ENCODE measurements around the gene PKNOX2.

PKNOX2 gene

GRCh38 chr11:125154378-125155099 lies 10.0 kb upstream of the PKNOX2 start:
- H3K9me3 ChIP-seq (ENCODE audit: control insufficient read depth, insufficient read depth, low read length): no peaks in the 10 kb centered on the region
- H3K4me3 ChIP-seq (ENCODE audit: low read length): no peak overlapping the region
- DNase-seq (ENCODE audit: low read depth, low spot score): no peak
- H3K27me3 ChIP-seq (ENCODE audit: control insufficient read depth, insufficient read depth, low read length): no peaks in the 10 kb centered on the region
- no peak overlapping the region for H3K27ac ChIP-seq (ENCODE audit: low read length)
- no peaks in the 10 kb centered on the region for H3K36me3 ChIP-seq (ENCODE audit: control insufficient read depth, insufficient read depth, low read length)
- no peaks in the 10 kb centered on the region for H3K4me1 ChIP-seq (ENCODE audit: control insufficient read depth, insufficient read depth, low read length)
- no CpG with 5 or more reads among the region's 7 CpGs for WGBS (ENCODE audit: insufficient coverage, insufficient read length)

- no peak overlapping the region for H3K27ac ChIP-seq (ENCODE audit: low read length)
- no peaks in the 10 kb centered on the region for H3K4me1 ChIP-seq (ENCODE audit: control insufficient read depth, insufficient read depth, low read length)
- H3K4me3 ChIP-seq (ENCODE audit: low read length): no peak overlapping the region
- no peaks in the 10 kb centered on the region for H3K27me3 ChIP-seq (ENCODE audit: control insufficient read depth, insufficient read depth, low read length)
- WGBS (ENCODE audit: insufficient coverage, insufficient read length): no CpG with 5 or more reads among the region's 6 CpGs
- H3K9me3 ChIP-seq (ENCODE audit: control insufficient read depth, insufficient read depth, low read length): no peaks in the 10 kb centered on the region
- no peak for DNase-seq (ENCODE audit: low read depth, low spot score)
- no peaks in the 10 kb centered on the region for H3K36me3 ChIP-seq (ENCODE audit: control insufficient read depth, insufficient read depth, low read length)
Observed at GRCh38 chr11:125155100-125155444, 9.5 kb upstream of the PKNOX2 start.

- H3K4me3 ChIP-seq (ENCODE audit: low read length): no peak overlapping the region
- no peak for DNase-seq (ENCODE audit: low read depth, low spot score)
- no peaks in the 10 kb centered on the region for H3K27me3 ChIP-seq (ENCODE audit: control insufficient read depth, insufficient read depth, low read length)
- no CpG with 5 or more reads among the region's 4 CpGs for WGBS (ENCODE audit: insufficient coverage, insufficient read length)
- no peaks in the 10 kb centered on the region for H3K4me1 ChIP-seq (ENCODE audit: control insufficient read depth, insufficient read depth, low read length)
- H3K36me3 ChIP-seq (ENCODE audit: control insufficient read depth, insufficient read depth, low read length): no peaks in the 10 kb centered on the region
- no peak overlapping the region for H3K27ac ChIP-seq (ENCODE audit: low read length)
- H3K9me3 ChIP-seq (ENCODE audit: control insufficient read depth, insufficient read depth, low read length): no peaks in the 10 kb centered on the region
Observed at GRCh38 chr11:125155767-125156166, 8.8 kb upstream of the PKNOX2 start.

GRCh38 chr11:125156346-125157117 lies 8.0 kb upstream of the PKNOX2 start:
- no peaks in the 10 kb centered on the region for H3K36me3 ChIP-seq (ENCODE audit: control insufficient read depth, insufficient read depth, low read length)
- no CpG with 5 or more reads among the region's 8 CpGs for WGBS (ENCODE audit: insufficient coverage, insufficient read length)
- H3K27me3 ChIP-seq (ENCODE audit: control insufficient read depth, insufficient read depth, low read length): no peaks in the 10 kb centered on the region
- H3K4me1 ChIP-seq (ENCODE audit: control insufficient read depth, insufficient read depth, low read length): no peaks in the 10 kb centered on the region
- no peaks in the 10 kb centered on the region for H3K9me3 ChIP-seq (ENCODE audit: control insufficient read depth, insufficient read depth, low read length)
- no peak for DNase-seq (ENCODE audit: low read depth, low spot score)
- no peak overlapping the region for H3K27ac ChIP-seq (ENCODE audit: low read length)
- no peak overlapping the region for H3K4me3 ChIP-seq (ENCODE audit: low read length)

- Histone ChIP-seq H3K9me3 (ENCODE audit: control insufficient read depth, insufficient read depth, low read length) (no peaks in the 10 kb centered on the region), H3K27me3 (ENCODE audit: control insufficient read depth, insufficient read depth, low read length) (no peaks in the 10 kb centered on the region), H3K36me3 (ENCODE audit: control insufficient read depth, insufficient read depth, low read length) (no peaks in the 10 kb centered on the region), H3K27ac (ENCODE audit: low read length) (no peak overlapping the region), H3K4me3 (ENCODE audit: low read length) (no peak overlapping the region), H3K4me1 (ENCODE audit: control insufficient read depth, insufficient read depth, low read length) (no peaks in the 10 kb centered on the region)
- no peak for DNase-seq (ENCODE audit: low read depth, low spot score)
- WGBS (ENCODE audit: insufficient coverage, insufficient read length): no CpG with 5 or more reads among the region's 6 CpGs
Observed at GRCh38 chr11:125157118-125157733, 7.3 kb upstream of the PKNOX2 start.

- Histone ChIP-seq H3K36me3 (ENCODE audit: control insufficient read depth, insufficient read depth, low read length) (no peaks in the 10 kb centered on the region), H3K27me3 (ENCODE audit: control insufficient read depth, insufficient read depth, low read length) (no peaks in the 10 kb centered on the region), H3K27ac (ENCODE audit: low read length) (no peak overlapping the region), H3K4me3 (ENCODE audit: low read length) (no peak overlapping the region), H3K4me1 (ENCODE audit: control insufficient read depth, insufficient read depth, low read length) (peaks cover 3% of the 10 kb centered on the region; the same call in 1 of the 2 replicates), H3K9me3 (ENCODE audit: control insufficient read depth, insufficient read depth, low read length) (no peaks in the 10 kb centered on the region)
- WGBS (ENCODE audit: insufficient coverage, insufficient read length): 100% methylated on average over 1 of the region's 10 CpGs
- DNase-seq (ENCODE audit: low read depth, low spot score): no peak
Observed at GRCh38 chr11:125157953-125158680, 6.4 kb upstream of the PKNOX2 start.

- peaks cover 6% of the 10 kb centered on the region for H3K4me1 ChIP-seq (ENCODE audit: control insufficient read depth, insufficient read depth, low read length)
- H3K4me3 ChIP-seq (ENCODE audit: low read length): no peak overlapping the region
- no peak for DNase-seq (ENCODE audit: low read depth, low spot score)
- no peaks in the 10 kb centered on the region for H3K36me3 ChIP-seq (ENCODE audit: control insufficient read depth, insufficient read depth, low read length)
- no CpG with 5 or more reads among the region's 4 CpGs for WGBS (ENCODE audit: insufficient coverage, insufficient read length)
- H3K9me3 ChIP-seq (ENCODE audit: control insufficient read depth, insufficient read depth, low read length): no peaks in the 10 kb centered on the region
- peaks cover 23% of the 10 kb centered on the region for H3K27me3 ChIP-seq (ENCODE audit: control insufficient read depth, insufficient read depth, low read length)
- H3K27ac ChIP-seq (ENCODE audit: low read length): no peak overlapping the region
Observed at GRCh38 chr11:125162743-125163142, 1.8 kb upstream of the PKNOX2 start.

- Histone ChIP-seq H3K9me3 (ENCODE audit: control insufficient read depth, insufficient read depth, low read length) (no peaks in the 10 kb centered on the region), H3K4me3 (ENCODE audit: low read length) (no peak overlapping the region), H3K27me3 (ENCODE audit: control insufficient read depth, insufficient read depth, low read length) (peaks cover 31% of the 10 kb centered on the region), H3K27ac (ENCODE audit: low read length) (peak overlapping the region; percentile 4), H3K4me1 (ENCODE audit: control insufficient read depth, insufficient read depth, low read length) (peaks cover 6% of the 10 kb centered on the region), H3K36me3 (ENCODE audit: control insufficient read depth, insufficient read depth, low read length) (no peaks in the 10 kb centered on the region)
- WGBS (ENCODE audit: insufficient coverage, insufficient read length): no CpG with 5 or more reads among the region's 6 CpGs
- no peak for DNase-seq (ENCODE audit: low read depth, low spot score)
Observed at GRCh38 chr11:125163431-125164063, 1.0 kb upstream of the PKNOX2 start.

GRCh38 chr11:125164091-125164421 lies 495 bp upstream of the PKNOX2 start:
- Histone ChIP-seq H3K9me3 (ENCODE audit: control insufficient read depth, insufficient read depth, low read length) (no peaks in the 10 kb centered on the region), H3K4me1 (ENCODE audit: control insufficient read depth, insufficient read depth, low read length) (peaks cover 6% of the 10 kb centered on the region), H3K36me3 (ENCODE audit: control insufficient read depth, insufficient read depth, low read length) (no peaks in the 10 kb centered on the region), H3K27ac (ENCODE audit: low read length) (no peak overlapping the region), H3K4me3 (ENCODE audit: low read length) (peak overlapping the region; percentile 37; the same call in 1 of the 2 replicates), H3K27me3 (ENCODE audit: control insufficient read depth, insufficient read depth, low read length) (peaks cover 34% of the 10 kb centered on the region)
- no peak for DNase-seq (ENCODE audit: low read depth, low spot score)
- WGBS (ENCODE audit: insufficient coverage, insufficient read length): no CpG with 5 or more reads among the region's 8 CpGs

Data from iPS DF 6.9 (cell line).